Liver (tissue), 9 donors: ENCODE results near the gene SKOR2. TPM values are rescaled to one million over a fixed set of nuclear protein-coding genes. Genes with fewer than 3 reads are reported as not detected.

ENCODE experiments used
- DNase-seq: peaks from one replicate; pipeline ENCODE4 v3.0.0-alpha.2; 2017; ENCODE audit warnings: low spot score
- H3K27ac ChIP-seq, 2 donors: one replicate each; pipeline ENCODE4 v1.7.0; 2013; ENCODE audit warnings: inconsistent platforms in 2 of 2, low read length in 2 of 2, control low read depth in 1 of 2, low read depth in 1 of 2, mild to moderate bottlenecking in 1 of 2
- H3K27me3 ChIP-seq, 4 donors: one replicate each; pipeline versions ENCODE4 v1.6.1 to v1.7.0; 2013; ENCODE audit warnings: low read length in 3 of 4, inconsistent platforms in 1 of 4, mild to moderate bottlenecking in 1 of 4, moderate library complexity in 1 of 4; ENCODE audit not compliant: control insufficient read depth in 4 of 4, insufficient read depth in 4 of 4
- H3K36me3 ChIP-seq, 4 donors: one replicate each; pipeline versions ENCODE4 v1.6.1 to v1.7.0; 2013; ENCODE audit warnings: low read length in 3 of 4, mild to moderate bottlenecking in 3 of 4, low read depth in 1 of 4, moderate library complexity in 1 of 4; ENCODE audit not compliant: control insufficient read depth in 4 of 4, insufficient read depth in 3 of 4
- H3K4me1 ChIP-seq, 4 donors: one replicate each; pipeline versions ENCODE4 v1.6.1 to v1.7.0; 2013; ENCODE audit warnings: low read length in 3 of 4, mild to moderate bottlenecking in 3 of 4, moderate library complexity in 1 of 4; ENCODE audit not compliant: control insufficient read depth in 4 of 4, insufficient read depth in 4 of 4
- H3K4me3 ChIP-seq, 3 donors: one replicate each; pipeline versions ENCODE4 v1.6.1 to v1.7.0; 2013; ENCODE audit warnings: low read length in 3 of 3, control low read depth in 1 of 3, low read depth in 1 of 3, mild to moderate bottlenecking in 1 of 3
- H3K9ac ChIP-seq, 2 donors: one replicate each; pipeline ENCODE4 v1.7.0; 2013; ENCODE audit warnings: low read length in 2 of 2, mild to moderate bottlenecking in 2 of 2, moderate library complexity in 2 of 2, control low read depth in 1 of 2, low read depth in 1 of 2
- H3K9me3 ChIP-seq, 4 donors: one replicate each; pipeline versions ENCODE4 v1.6.1 to v1.7.0; 2013; ENCODE audit warnings: low read length in 3 of 4; ENCODE audit not compliant: control insufficient read depth in 4 of 4
- ATF3 ChIP-seq: IDR thresholded peaks from 2 replicates; pipeline ENCODE4 v1.6.1; 2016; ENCODE audit warnings: antibody characterized with exemption
- CTCF ChIP-seq: fragments of 150-350 bp; IDR thresholded peaks from 2 replicates; pipeline ENCODE4 v1.5.1; 2017; ENCODE audit warnings: improper control_type of control experiment, low read depth, low read length; ENCODE audit not compliant: missing input control
- EGR1 ChIP-seq, 2 donors: IDR thresholded peaks; 2 replicates each; pipeline ENCODE4 v1.6.1; 2016 to 2018; ENCODE audit warnings: antibody characterized with exemption in 2 of 2, low read depth in 2 of 2
- FOXA1 ChIP-seq: IDR thresholded peaks from 2 replicates; pipeline ENCODE4 v1.6.1; 2016; ENCODE audit warnings: antibody characterized with exemption
- FOXA2 ChIP-seq: IDR thresholded peaks from 2 replicates; pipeline ENCODE4 v1.6.1; 2016; ENCODE audit warnings: antibody characterized with exemption
- GABPA ChIP-seq, 2 donors: IDR thresholded peaks in 1 of 2; conservative IDR thresholded peaks in 1 of 2; 2 replicates each; pipeline ENCODE4 v1.6.1; 2016; ENCODE audit warnings: antibody characterized with exemption in 2 of 2, mild to moderate bottlenecking in 1 of 2, moderate library complexity in 1 of 2
- HNF4A ChIP-seq, 2 donors: conservative IDR thresholded peaks; 2 replicates each; pipeline ENCODE4 v1.6.1; 2016; ENCODE audit warnings: antibody characterized with exemption in 2 of 2, mild to moderate bottlenecking in 2 of 2
- HNF4G ChIP-seq: IDR thresholded peaks from 2 replicates; pipeline ENCODE4 v1.6.1; 2016; ENCODE audit warnings: antibody characterized with exemption
- JUND ChIP-seq, 2 donors: IDR thresholded peaks; 2 replicates each; pipeline ENCODE4 v1.6.1; 2016; ENCODE audit warnings: antibody characterized with exemption in 2 of 2
- MAX ChIP-seq: IDR thresholded peaks from 2 replicates; pipeline ENCODE4 v1.6.1; 2016; ENCODE audit warnings: antibody characterized with exemption
- NR2F2 ChIP-seq: IDR thresholded peaks from 2 replicates; pipeline ENCODE4 v1.6.1; 2016; ENCODE audit warnings: antibody characterized with exemption
- RAD21 ChIP-seq, 2 donors: IDR thresholded peaks; 2 replicates each; pipeline ENCODE4 v1.6.1; 2016; ENCODE audit warnings: antibody characterized with exemption in 2 of 2, mild to moderate bottlenecking in 2 of 2
- RXRA ChIP-seq, 2 donors: IDR thresholded peaks; 2 replicates each; pipeline ENCODE4 v1.6.1; 2017 to 2018; ENCODE audit warnings: antibody characterized with exemption in 2 of 2, mild to moderate bottlenecking in 1 of 2
- SP1 ChIP-seq: IDR thresholded peaks from 2 replicates; pipeline ENCODE4 v1.6.1; 2018; ENCODE audit warnings: antibody characterized with exemption, mild to moderate bottlenecking
- TAF1 ChIP-seq: conservative IDR thresholded peaks from 2 replicates; pipeline ENCODE4 v1.6.1; 2016; ENCODE audit warnings: antibody characterized with exemption, mild to moderate bottlenecking
- YY1 ChIP-seq: IDR thresholded peaks from 2 replicates; pipeline ENCODE4 v1.6.1; 2016; ENCODE audit warnings: antibody characterized with exemption, mild to moderate bottlenecking
- ZBTB33 ChIP-seq: IDR thresholded peaks from 2 replicates; pipeline ENCODE4 v1.6.1; 2016; ENCODE audit warnings: antibody characterized with exemption
- WGBS: extraction: QIAGEN DNeasy Blood & Tissue Kit; methylation state at CpG from one replicate; pipeline ENCODE4 v1.1.7; 2013; 5-methylcytosine and 5-hydroxymethylcytosine counted together
- polyA plus RNA-seq, 2 donors: library from polyadenylated mRNA; stranded (reverse) in 1 of 2; unstranded in 1 of 2; fragments of 200-250 nt in 1 of 2; fragments of >200 nt in 1 of 2; fragmentation: Nextera tagmentation in 1 of 2; extraction: Ambion mirVana in 1 of 2; gene quantifications; one replicate each; pipeline versions ENCODE4 v1.2.1 to v1.2.3, GENCODE V29; 2013 to 2015
- total RNA-seq, 2 donors: library from RNA; depleted of rRNA; stranded (reverse); fragments of >200 nt; gene quantifications; one replicate each; pipeline ENCODE4 v1.2.3, GENCODE V29; 2014
- donor health status: healthy.
- donor health status: healthy.
- donor health status: healthy.
- donor health status: healthy.
- donor health status: healthy.

Gene SKOR2
- total and polyA plus RNA-seq, 4 donors, result not detected

GRCh38 chr18:47274961-47275360 lies 23.5 kb upstream of the SKOR2 start:
- Histone ChIP-seq H3K27me3 (peaks cover 0 to 5% (median 3%) of the 10 kb centered on the region in 4 donors), H3K27ac (no peak overlapping the region), H3K4me1 (no peaks in the 10 kb centered on the region), H3K9ac (no peak overlapping the region), H3K9me3 (no peaks in the 10 kb centered on the region), H3K4me3 (no peak overlapping the region), H3K36me3 (no peaks in the 10 kb centered on the region)
- no peak for DNase-seq
- TF ChIP-seq NR2F2, result no peak
- WGBS, result 45% methylated on average over 9 of the region's 9 CpGs

GRCh38 chr18:47265197-47265596 lies 13.7 kb upstream of the SKOR2 start:
- TF ChIP-seq SP1 (no peak), RAD21 (IDR thresholded peaks at IDR 0.05) (no peak), YY1 (no peak), JUND (IDR thresholded peaks at IDR 0.05) (no peak), HNF4G (no peak), NR2F2 (no peak), HNF4A (conservative IDR thresholded peaks at IDR 0.05) (no peak), FOXA2 (no peak), FOXA1 (no peak), ZBTB33 (no peak), GABPA (IDR thresholded peaks at IDR 0.05 in 1 of 2, conservative IDR thresholded peaks at IDR 0.05 in 1 of 2) (no peak), CTCF (no peak), MAX (no peak), TAF1 (no peak), RXRA (IDR thresholded peaks at IDR 0.05) (no peak)
- Histone ChIP-seq H3K9ac (no peak overlapping the region), H3K27me3 (peaks cover 2 to 28% (median 23%) of the 10 kb centered on the region in 4 donors), H3K4me1 (peaks cover 0 to 13% (median 10%) of the 10 kb centered on the region in 4 donors), H3K36me3 (no peaks in the 10 kb centered on the region), H3K4me3 (no peak overlapping the region), H3K27ac (no peak overlapping the region), H3K9me3 (peaks cover 0 to 2% (median 0%) of the 10 kb centered on the region in 4 donors)
- DNase-seq, result no peak
- WGBS, result 64% methylated on average over 1 of the region's 1 CpG

GRCh38 chr18:47264308-47264700 lies 12.8 kb upstream of the SKOR2 start:
- peaks cover 3 to 28% (median 23%) of the 10 kb centered on the region in 4 donors for H3K27me3 ChIP-seq
- no peak overlapping the region for H3K27ac ChIP-seq
- DNase-seq, result no peak
- peaks cover 0 to 13% (median 10%) of the 10 kb centered on the region in 4 donors for H3K4me1 ChIP-seq
- H3K9ac ChIP-seq, result no peak overlapping the region
- 10% methylated on average over 10 of the region's 10 CpGs for WGBS
- H3K36me3 ChIP-seq, result no peaks in the 10 kb centered on the region
- H3K9me3 ChIP-seq, result peaks cover 0 to 2% (median 0%) of the 10 kb centered on the region in 4 donors
- no peak overlapping the region for H3K4me3 ChIP-seq
- TF ChIP-seq NR2F2 (no peak), CTCF (no peak), GABPA (IDR thresholded peaks at IDR 0.05 in 1 of 2, conservative IDR thresholded peaks at IDR 0.05 in 1 of 2) (no peak), ZBTB33 (no peak), ATF3 (no peak), YY1 (no peak), JUND (IDR thresholded peaks at IDR 0.05) (no peak), HNF4G (no peak), EGR1 (IDR thresholded peaks at IDR 0.05; ENCODE audit: low read depth in 2 of 2) (no peak), FOXA2 (no peak), SP1 (no peak), RXRA (IDR thresholded peaks at IDR 0.05) (no peak)
